GM18508 (cell line): ENCODE data around the gene EXTL1.

Experiments
- ATAC-seq: cut with Tn5 transposase; IDR thresholded peaks from one replicate; pipeline ENCODE4 v1.9.1; 2021; ENCODE audit warnings: moderate number of reproducible peaks; ENCODE audit not compliant: insufficient read depth, unreplicated experiment

The EXTL1 gene

GRCh38 chr1:26060832-26061574 lies 39.4 kb downstream of the EXTL1 start:
- no peak for ATAC-seq

GRCh38 chr1:26064553-26064952 lies 43.0 kb downstream of the EXTL1 start:
- ATAC-seq, result no peak

- no peak for ATAC-seq
Observed at GRCh38 chr1:26066160-26066559, 44.6 kb downstream of the EXTL1 start.

- no peak for ATAC-seq
Observed at GRCh38 chr1:26066857-26067256, 45.3 kb downstream of the EXTL1 start.

GRCh38 chr1:26067432-26067911 lies 45.9 kb downstream of the EXTL1 start, which contains the start of gene TRIM63:
Gene TRIM63 (minus strand): TSS chr1:26067630. CDS start chr1:26067494, 136 bp downstream.
- no peak for ATAC-seq

GRCh38 chr1:26069941-26070295 lies 48.3 kb downstream of the EXTL1 start:
- no peak for ATAC-seq

GRCh38 chr1:26070296-26070962 lies 48.9 kb downstream of the EXTL1 start:
- ATAC-seq, result no peak

- no peak for ATAC-seq
Observed at GRCh38 chr1:26070963-26071342, 49.4 kb downstream of the EXTL1 start.

GRCh38 chr1:26072305-26072704 lies 50.7 kb downstream of the EXTL1 start:
- ATAC-seq, result no peak

GRCh38 chr1:26075421-26076144 lies 54.0 kb downstream of the EXTL1 start:
- ATAC-seq, result no peak

GRCh38 chr1:26077524-26077923 lies 55.9 kb downstream of the EXTL1 start:
- ATAC-seq, result no peak

GRCh38 chr1:26078286-26079177 lies 57.0 kb downstream of the EXTL1 start:
- ATAC-seq, result no peak

- no peak for ATAC-seq
Observed at GRCh38 chr1:26079178-26079563, 57.6 kb downstream of the EXTL1 start.

GRCh38 chr1:26079960-26080814 lies 58.6 kb downstream of the EXTL1 start:
- ATAC-seq, result no peak

GRCh38 chr1:26081267-26082019 lies 59.9 kb downstream of the EXTL1 start:
- ATAC-seq, result no peak

- no peak for ATAC-seq
Observed at GRCh38 chr1:26082020-26082350, 60.4 kb downstream of the EXTL1 start.

GRCh38 chr1:26083208-26083607 lies 61.6 kb downstream of the EXTL1 start:
- no peak for ATAC-seq

GRCh38 chr1:26084091-26084561 lies 62.6 kb downstream of the EXTL1 start:
- no peak for ATAC-seq

- no peak for ATAC-seq
Observed at GRCh38 chr1:26084844-26085243, 63.3 kb downstream of the EXTL1 start.
